ENCODE data around the gene IDH2. TPM values are rescaled to one million over a fixed set of nuclear protein-coding genes. Genes with fewer than 3 reads are reported as not detected.

The IDH2 gene
- total RNA-seq, 3 donors from 2014 or later, result 29.9 to 73.5 (median 58.7) TPM

- Histone ChIP-seq H3K27ac (peak overlapping the region in 1 of 2 donors; percentile 92), H3K4me1 (peaks cover 0 to 5% of the 10 kb centered on the region in 2 donors)
Observed at GRCh38 chr15:90049030-90049429, 53.2 kb downstream of the IDH2 start.

DNA sequence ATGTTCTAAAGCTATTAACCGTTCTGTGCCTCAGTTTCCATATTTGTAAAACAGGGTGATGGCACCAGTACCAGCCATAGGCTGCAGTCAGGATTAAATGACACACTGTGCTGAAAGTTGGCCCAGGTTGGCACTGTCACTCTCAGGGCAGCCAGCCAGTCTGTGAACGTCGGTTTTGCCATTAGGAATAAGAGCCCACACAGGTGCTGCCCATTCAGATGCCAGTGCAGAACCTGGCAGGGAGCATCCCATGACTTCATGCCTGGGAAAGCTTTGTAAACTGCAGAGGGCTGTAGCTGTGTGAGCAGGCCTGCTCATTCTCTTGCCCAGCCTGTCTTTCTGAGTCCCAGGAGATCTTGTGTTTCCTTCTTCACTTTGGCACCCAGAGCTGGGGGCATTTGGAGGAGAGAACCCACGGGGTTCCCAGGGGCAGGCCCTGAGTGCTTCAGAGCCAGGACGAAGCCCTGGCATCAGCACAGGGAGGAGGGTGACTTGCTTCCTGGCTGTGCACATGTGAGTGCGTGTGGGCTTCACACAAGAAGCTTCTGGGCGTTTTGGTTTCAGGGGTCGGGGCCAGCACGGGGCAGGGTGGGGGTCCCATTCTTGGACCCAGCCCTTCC lies 54.2 kb downstream of the IDH2 start:
- intact Hi-C loops (cut with DNase I; ENCODE audit: low total_unique reads), result no loop called here

More at GRCh38 chr15:90049030-90049429, 53.2 kb downstream of the IDH2 start:
- no peak for TF ChIP-seq POLR2A (IDR thresholded peaks at IDR 0.05)
- no peak for TF ChIP-seq POLR2AphosphoS5 (IDR thresholded peaks at IDR 0.05)
- TF ChIP-seq, protein P1, sequence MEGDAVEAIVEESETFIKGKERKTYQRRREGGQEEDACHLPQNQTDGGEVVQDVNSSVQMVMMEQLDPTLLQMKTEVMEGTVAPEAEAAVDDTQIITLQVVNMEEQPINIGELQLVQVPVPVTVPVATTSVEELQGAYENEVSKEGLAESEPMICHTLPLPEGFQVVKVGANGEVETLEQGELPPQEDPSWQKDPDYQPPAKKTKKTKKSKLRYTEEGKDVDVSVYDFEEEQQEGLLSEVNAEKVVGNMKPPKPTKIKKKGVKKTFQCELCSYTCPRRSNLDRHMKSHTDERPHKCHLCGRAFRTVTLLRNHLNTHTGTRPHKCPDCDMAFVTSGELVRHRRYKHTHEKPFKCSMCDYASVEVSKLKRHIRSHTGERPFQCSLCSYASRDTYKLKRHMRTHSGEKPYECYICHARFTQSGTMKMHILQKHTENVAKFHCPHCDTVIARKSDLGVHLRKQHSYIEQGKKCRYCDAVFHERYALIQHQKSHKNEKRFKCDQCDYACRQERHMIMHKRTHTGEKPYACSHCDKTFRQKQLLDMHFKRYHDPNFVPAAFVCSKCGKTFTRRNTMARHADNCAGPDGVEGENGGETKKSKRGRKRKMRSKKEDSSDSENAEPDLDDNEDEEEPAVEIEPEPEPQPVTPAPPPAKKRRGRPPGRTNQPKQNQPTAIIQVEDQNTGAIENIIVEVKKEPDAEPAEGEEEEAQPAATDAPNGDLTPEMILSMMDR (IDR thresholded peaks at IDR 0.05), result no peak
- Histone ChIP-seq H3K36me3 (no peaks in the 10 kb centered on the region), H3K27me3 (no peaks in the 10 kb centered on the region), H3K4me3 (no peak overlapping the region), H3K9me3 (no peaks in the 10 kb centered on the region)
- DNase-seq (ENCODE audit: low spot score in 2 of 2), result no peak
- intact Hi-C loops (cut with DNase I; ENCODE audit: low total_unique reads), result no loop called here

GRCh38 chr15:90046911-90047392 lies 55.3 kb downstream of the IDH2 start:
- Histone ChIP-seq H3K4me1 (peaks cover 0 to 5% of the 10 kb centered on the region in 2 donors), H3K4me3 (peak overlapping the region in 1 of 3 donors; percentile 16), H3K9me3 (no peaks in the 10 kb centered on the region), H3K27me3 (no peaks in the 10 kb centered on the region), H3K36me3 (no peaks in the 10 kb centered on the region), H3K27ac (peak overlapping the region; percentile 84 to 92)
- TF ChIP-seq POLR2AphosphoS5 (IDR thresholded peaks at IDR 0.05) (peak in 2 of 3 donors; percentile 63 to 81), POLR2A (IDR thresholded peaks at IDR 0.05) (no peak)
- TF ChIP-seq, protein P1 (IDR thresholded peaks at IDR 0.05), result no peak
- intact Hi-C loops (cut with DNase I; ENCODE audit: low total_unique reads), result no loop called here
- DNase-seq (ENCODE audit: low spot score in 2 of 2), result peak; percentile 73 to 85

More for the DNA sequence above, 54.2 kb downstream of the IDH2 start:
- no peaks in the 10 kb centered on the region for H3K27me3 ChIP-seq
- no peaks in the 10 kb centered on the region for H3K9me3 ChIP-seq
- H3K4me1 ChIP-seq, result peaks cover 0 to 5% of the 10 kb centered on the region in 2 donors
- no peak overlapping the region for H3K4me3 ChIP-seq
- peak overlapping the region; percentile 84 to 92 for H3K27ac ChIP-seq
- no peak for TF ChIP-seq POLR2A (IDR thresholded peaks at IDR 0.05)
- TF ChIP-seq, protein P1 (IDR thresholded peaks at IDR 0.05), result no peak
- TF ChIP-seq POLR2AphosphoS5 (IDR thresholded peaks at IDR 0.05), result no peak
- no peak for DNase-seq (ENCODE audit: low spot score in 2 of 2)
- no peaks in the 10 kb centered on the region for H3K36me3 ChIP-seq

DNA sequence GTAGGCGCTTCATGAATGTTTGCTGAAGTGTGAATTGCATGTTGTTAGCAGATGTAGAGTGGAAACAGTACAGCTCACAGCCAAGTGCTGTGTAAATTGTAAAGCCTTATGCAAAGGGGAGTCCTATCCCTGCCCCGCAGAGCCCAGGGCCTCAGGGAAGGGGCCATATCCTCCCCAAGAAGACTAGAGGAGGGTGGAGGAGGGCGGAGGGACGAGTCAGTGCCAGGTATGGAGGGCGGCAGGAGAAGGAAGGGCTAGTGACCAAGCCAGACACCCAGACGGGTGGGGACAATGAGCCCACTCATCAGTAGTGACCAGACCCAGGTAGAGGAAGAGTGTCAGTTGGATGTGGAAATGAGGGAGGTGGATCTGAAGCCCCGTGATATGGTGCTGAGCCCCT lies 56.0 kb downstream of the IDH2 start:
- DNase-seq (ENCODE audit: low spot score in 2 of 2), result no peak
- H3K27me3 ChIP-seq, result no peaks in the 10 kb centered on the region
- H3K36me3 ChIP-seq, result no peaks in the 10 kb centered on the region
- peak overlapping the region; percentile 84 to 92 for H3K27ac ChIP-seq
- H3K9me3 ChIP-seq, result no peaks in the 10 kb centered on the region
- TF ChIP-seq, protein P1 (IDR thresholded peaks at IDR 0.05), result no peak
- TF ChIP-seq POLR2A (IDR thresholded peaks at IDR 0.05) (no peak), POLR2AphosphoS5 (IDR thresholded peaks at IDR 0.05) (no peak)
- peaks cover 0 to 5% of the 10 kb centered on the region in 2 donors for H3K4me1 ChIP-seq
- H3K4me3 ChIP-seq, result no peak overlapping the region
- intact Hi-C loops (cut with DNase I; ENCODE audit: low total_unique reads), result no loop called here

DNA sequence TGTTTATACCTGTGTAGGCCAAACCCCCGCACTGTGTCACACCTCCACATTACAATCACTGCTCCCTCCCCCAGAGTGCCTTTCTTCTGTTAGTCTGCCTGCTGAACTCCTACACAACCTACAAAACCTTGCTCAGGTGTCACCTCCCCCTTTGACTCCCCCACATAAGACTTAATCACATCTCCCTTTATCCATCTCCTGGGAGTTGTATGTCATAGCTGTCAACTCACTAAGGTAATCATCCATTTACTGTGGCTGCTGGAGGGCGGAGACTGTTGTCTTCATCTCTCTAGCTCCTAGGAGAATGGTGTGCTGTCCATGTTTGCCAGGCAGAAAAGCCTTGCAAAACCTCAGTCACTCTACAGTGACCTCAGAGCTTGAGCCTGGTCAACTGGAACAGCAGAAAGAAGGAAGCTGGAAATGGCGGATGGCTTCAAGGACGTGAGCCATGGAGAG lies 57.3 kb downstream of the IDH2 start:
- intact Hi-C loops (cut with DNase I; ENCODE audit: low total_unique reads), result no loop called here
- Histone ChIP-seq H3K36me3 (no peaks in the 10 kb centered on the region), H3K27me3 (no peaks in the 10 kb centered on the region), H3K27ac (peak overlapping the region in 1 of 2 donors; percentile 92), H3K9me3 (no peaks in the 10 kb centered on the region), H3K4me1 (peaks cover 0 to 5% of the 10 kb centered on the region in 2 donors), H3K4me3 (no peak overlapping the region)
- DNase-seq (ENCODE audit: low spot score in 2 of 2), result no peak
- TF ChIP-seq, protein P1 (IDR thresholded peaks at IDR 0.05), result no peak
- TF ChIP-seq POLR2A (IDR thresholded peaks at IDR 0.05) (no peak), POLR2AphosphoS5 (IDR thresholded peaks at IDR 0.05) (no peak)

Measured in breast epithelium (tissue), 4 donors.